Skeletal muscle tissue (tissue), 4 donors: ENCODE data around the gene DNMT3B. TPM values are rescaled to one million over a fixed set of nuclear protein-coding genes. Genes with fewer than 3 reads are reported as not detected.

Experiments
- H3K27ac ChIP-seq: one replicate; pipeline ENCODE4 v1.7.0; 2013; ENCODE audit warnings: mild to moderate bottlenecking, low read depth, low read length, inconsistent platforms
- H3K27me3 ChIP-seq, 3 donors: one replicate each; pipeline ENCODE4 v1.7.0; 2013; ENCODE audit warnings: low read length in 3 of 3; ENCODE audit not compliant: control insufficient read depth in 3 of 3, insufficient read depth in 3 of 3
- H3K36me3 ChIP-seq, 3 donors: one replicate each; pipeline ENCODE4 v1.7.0; 2013; ENCODE audit warnings: low read length in 3 of 3; ENCODE audit not compliant: control insufficient read depth in 3 of 3, insufficient read depth in 3 of 3
- H3K4me1 ChIP-seq, 3 donors: one replicate each; pipeline ENCODE4 v1.7.0; 2013; ENCODE audit warnings: low read length in 3 of 3, mild to moderate bottlenecking in 3 of 3; ENCODE audit not compliant: control insufficient read depth in 3 of 3, insufficient read depth in 3 of 3
- H3K4me3 ChIP-seq, 3 donors: one replicate each; pipeline ENCODE4 v1.7.0; 2013; ENCODE audit warnings: low read length in 3 of 3
- H3K9ac ChIP-seq, 3 donors: one replicate each; pipeline ENCODE4 v1.7.0; 2013; ENCODE audit warnings: low read length in 3 of 3, mild to moderate bottlenecking in 3 of 3, moderate library complexity in 2 of 3, low read depth in 1 of 3
- H3K9me3 ChIP-seq, 3 donors: one replicate each; pipeline ENCODE4 v1.7.0; 2013; ENCODE audit warnings: low read length in 3 of 3; ENCODE audit not compliant: control insufficient read depth in 3 of 3
- total RNA-seq: library from RNA; depleted of rRNA; stranded (reverse); fragments of >200 nt; gene quantifications from one replicate; pipeline ENCODE4 v1.2.3, GENCODE V29; 2014
- donor health status: Osteomylitis.

Gene DNMT3B
- total RNA-seq, 1 donor from 2014 or later: 2.1 TPM

DNA sequence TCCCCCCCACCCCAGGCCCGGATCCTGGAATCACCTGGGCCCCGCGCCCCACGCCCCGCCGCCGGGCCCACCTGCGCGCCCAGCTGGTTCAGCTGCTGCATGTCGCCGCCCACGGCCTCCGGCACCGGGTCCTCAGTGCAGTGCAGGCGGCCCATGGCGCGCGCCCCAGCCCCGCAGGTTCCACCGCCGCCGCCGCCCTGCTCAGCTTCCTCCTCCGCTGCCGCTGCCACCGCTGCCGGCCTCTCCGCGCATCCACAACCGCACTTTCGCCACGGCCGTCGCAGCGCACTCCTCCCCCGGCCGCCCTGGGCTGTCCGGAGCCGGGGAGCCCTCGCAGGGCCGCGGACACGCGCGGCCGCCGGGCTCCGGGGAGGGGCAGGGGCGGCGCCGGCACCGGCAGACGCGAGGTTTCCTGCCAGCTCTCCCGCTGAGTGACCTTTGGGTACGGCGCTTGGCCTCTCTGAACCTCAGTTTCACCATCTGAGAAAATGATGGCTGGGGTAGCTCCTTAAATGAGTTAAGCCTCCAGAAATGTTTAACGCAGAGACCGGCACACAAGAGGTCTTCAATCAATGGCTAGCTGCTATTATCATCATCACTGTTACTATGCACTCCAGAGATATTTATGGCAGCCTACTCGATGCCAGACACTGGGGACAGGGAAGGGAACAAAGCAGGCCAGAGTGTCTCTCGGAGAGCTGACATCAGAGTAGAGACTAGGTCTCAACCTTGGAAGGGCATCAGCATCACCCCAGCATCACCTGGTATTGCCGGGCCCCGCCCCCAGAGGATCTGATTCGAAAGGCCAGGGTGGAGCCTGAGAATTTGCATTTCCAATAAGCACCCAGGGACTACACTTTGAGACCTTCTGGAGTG lies 18.7 kb upstream of the DNMT3B start, which contains the start of gene COMMD7:
TSS of gene COMMD7 (minus strand) at position 231 of the 876 bp plus-strand sequence. CDS start at position 155, 76 bp downstream.
- no peaks in the 10 kb centered on the region for H3K9me3 ChIP-seq
- H3K9ac ChIP-seq: peak within 1 kb of the TSS; percentile 89 to 95 (median 91)
- H3K36me3 ChIP-seq: no peaks in the 10 kb centered on the region
- H3K27ac ChIP-seq: peak within 1 kb of the TSS; percentile 77
- H3K4me1 ChIP-seq: peaks cover 11 to 15% (median 11%) of the 10 kb centered on the region in 3 donors
- no peaks in the 10 kb centered on the region for H3K27me3 ChIP-seq
- H3K4me3 ChIP-seq: peak within 1 kb of the TSS; percentile 76 to 88 (median 86)

DNA sequence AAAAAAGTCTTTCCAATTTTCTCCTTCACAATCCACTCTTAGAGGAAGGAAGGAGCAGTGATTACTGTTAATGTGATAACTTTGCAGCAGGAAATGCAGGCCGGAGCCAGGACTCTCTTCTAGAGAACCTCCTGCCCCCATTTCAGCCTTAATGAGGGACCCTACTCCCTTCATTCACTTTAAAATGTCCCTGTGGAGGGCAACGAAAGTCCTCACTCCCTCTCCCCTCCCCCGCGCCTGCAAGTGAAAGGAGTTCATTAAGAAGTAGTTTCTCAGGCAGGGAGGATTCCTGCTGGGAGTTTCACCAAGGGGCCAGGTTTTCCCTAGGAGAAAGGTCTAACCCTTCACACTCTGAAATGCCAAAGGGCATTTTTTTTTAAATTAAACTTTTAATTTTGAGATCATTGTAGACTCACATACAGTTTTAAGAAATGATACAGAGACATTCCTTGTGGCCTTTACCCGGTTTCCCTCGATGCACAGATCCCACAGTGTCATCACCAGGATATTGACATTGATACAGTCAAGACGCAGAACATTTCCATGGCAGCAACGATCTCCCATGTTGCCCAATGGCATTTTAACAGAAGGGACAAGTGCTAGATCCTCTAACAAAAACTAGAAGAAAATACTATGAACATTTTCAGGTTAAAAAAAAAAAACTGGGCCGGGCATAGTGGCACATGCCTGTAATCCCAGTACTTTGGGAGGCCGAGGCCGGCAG lies 12.1 kb upstream of the DNMT3B start:
- no peaks in the 10 kb centered on the region for H3K9me3 ChIP-seq
- no peaks in the 10 kb centered on the region for H3K27me3 ChIP-seq
- no peak overlapping the region for H3K9ac ChIP-seq
- H3K4me1 ChIP-seq: no peaks in the 10 kb centered on the region
- no peak overlapping the region for H3K27ac ChIP-seq
- no peaks in the 10 kb centered on the region for H3K36me3 ChIP-seq
- no peak overlapping the region for H3K4me3 ChIP-seq

DNA sequence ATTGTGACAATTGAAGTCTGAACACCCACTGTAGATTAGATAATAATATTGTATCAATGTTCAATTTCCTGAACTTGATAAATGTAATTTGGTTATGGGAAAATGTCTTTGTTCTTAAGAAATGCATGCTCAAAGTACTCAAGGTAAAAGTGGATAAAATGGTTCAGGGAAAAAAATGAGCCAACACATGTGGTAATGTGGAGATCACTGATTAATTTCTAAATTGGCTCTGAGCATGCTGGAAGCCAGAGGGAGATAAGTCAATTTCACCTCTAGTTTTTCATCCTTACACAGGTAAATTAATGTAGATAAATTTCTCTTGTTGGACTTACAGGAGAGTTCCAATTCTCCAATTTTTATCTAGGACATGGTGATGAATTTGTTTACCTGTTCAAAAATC lies 10.9 kb upstream of the DNMT3B start:
- Histone ChIP-seq H3K27ac (no peak overlapping the region), H3K9me3 (no peaks in the 10 kb centered on the region), H3K4me1 (no peaks in the 10 kb centered on the region), H3K4me3 (no peak overlapping the region), H3K9ac (no peak overlapping the region), H3K36me3 (no peaks in the 10 kb centered on the region), H3K27me3 (no peaks in the 10 kb centered on the region)

DNA sequence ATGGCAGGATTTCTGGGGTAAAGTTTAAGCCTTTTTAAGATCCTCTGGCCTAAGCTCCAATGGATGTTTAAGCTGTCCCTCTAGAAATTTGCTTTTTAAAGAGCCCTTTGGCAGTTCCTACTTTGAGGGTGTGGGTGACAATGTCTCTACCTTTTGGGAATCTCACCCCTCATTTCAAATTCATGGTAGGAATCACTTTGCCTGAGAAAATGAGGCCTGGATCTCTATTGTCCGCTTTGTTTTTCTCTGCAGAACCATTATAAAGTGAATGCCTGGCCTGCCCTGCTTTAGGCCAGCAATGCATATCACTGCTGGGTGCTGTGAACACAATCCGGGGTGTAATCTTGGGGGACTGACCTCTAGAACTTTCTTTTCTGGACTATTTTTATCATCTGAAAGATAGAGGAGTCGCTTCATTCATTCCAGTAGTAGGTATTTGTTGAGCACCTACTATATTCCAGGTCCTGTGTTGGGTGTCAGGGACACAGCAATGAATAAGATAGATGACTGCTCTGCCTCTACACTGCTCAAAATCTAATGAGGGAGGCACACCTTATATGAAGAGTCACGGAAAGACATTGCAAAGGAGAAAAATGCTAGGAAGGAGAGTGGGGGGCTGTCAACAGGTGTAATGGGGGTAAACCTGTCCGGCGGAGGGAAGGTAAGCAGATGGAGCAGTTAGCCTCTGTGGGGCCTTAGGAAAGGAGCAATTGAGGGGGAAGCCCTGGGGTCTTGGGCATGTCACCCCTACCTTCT lies 10.3 kb upstream of the DNMT3B start:
- Histone ChIP-seq H3K4me3 (no peak overlapping the region), H3K9ac (no peak overlapping the region), H3K9me3 (no peaks in the 10 kb centered on the region), H3K4me1 (no peaks in the 10 kb centered on the region), H3K27ac (no peak overlapping the region), H3K36me3 (no peaks in the 10 kb centered on the region), H3K27me3 (no peaks in the 10 kb centered on the region)

DNA sequence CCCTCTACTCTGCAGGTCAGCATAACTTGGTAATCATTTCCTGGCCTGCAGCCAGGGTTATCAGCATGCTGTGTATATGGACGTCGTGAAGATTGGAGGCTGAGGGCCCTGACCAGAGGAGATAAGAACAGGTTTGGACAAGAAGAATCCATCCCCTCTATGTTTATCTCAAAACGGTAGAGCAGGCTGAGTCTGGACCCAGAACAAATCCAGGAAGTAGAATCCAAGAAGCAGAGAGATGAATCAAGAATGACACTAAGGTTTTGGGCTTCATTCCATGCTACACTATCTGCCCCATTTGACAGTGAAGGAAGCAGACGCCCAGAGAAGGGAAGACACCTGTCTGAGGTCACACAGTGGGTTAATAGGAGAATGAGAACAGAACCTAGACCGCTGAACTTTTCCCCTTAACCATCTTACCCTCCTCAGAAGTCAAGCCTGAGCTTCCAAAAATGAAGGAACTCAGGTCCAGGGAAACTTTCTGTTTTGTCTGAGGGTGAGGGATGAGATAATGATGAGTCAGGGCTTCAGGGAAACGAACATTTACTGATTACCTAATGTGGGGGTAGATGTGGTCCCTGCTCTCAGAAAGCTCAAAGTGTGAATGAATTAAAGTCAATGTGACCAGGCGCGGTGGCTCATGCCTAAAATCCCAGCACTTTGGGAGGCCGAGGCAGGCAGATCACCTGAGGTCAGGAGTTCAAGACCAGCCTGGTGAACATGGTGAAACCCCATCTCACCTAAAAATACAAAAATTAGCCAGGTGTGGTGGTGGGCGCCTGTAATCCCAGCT lies 9.5 kb upstream of the DNMT3B start:
- no peaks in the 10 kb centered on the region for H3K27me3 ChIP-seq
- H3K9ac ChIP-seq: no peak overlapping the region
- H3K27ac ChIP-seq: no peak overlapping the region

DNA sequence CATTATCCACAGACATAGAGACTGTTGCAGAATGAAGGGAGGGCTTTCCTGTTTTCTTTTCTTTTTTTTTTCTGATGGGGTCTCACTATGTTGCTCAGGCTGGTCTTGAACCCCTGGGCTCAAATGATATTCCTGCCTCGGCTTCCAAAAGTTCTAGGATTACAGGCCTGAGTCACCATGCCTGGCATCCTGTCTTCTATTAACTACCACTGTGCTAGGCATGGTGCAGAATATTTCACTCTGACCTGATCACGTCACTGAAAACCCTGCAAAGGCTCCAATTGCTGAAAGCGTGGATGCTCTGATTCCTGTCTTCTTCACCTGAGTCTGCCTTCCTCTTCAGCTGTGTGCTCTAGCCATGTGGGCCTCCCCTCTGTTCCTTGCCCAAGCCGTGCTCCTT lies 8.5 kb upstream of the DNMT3B start:
- no peak overlapping the region for H3K27ac ChIP-seq
- H3K9me3 ChIP-seq: no peaks in the 10 kb centered on the region
- no peak overlapping the region for H3K4me3 ChIP-seq
- no peaks in the 10 kb centered on the region for H3K36me3 ChIP-seq
- H3K9ac ChIP-seq: no peak overlapping the region
- no peaks in the 10 kb centered on the region for H3K4me1 ChIP-seq
- H3K27me3 ChIP-seq: no peaks in the 10 kb centered on the region

More for the DNA sequence above, 9.5 kb upstream of the DNMT3B start:
- H3K4me3 ChIP-seq: no peak overlapping the region
- H3K4me1 ChIP-seq: no peaks in the 10 kb centered on the region
- H3K9me3 ChIP-seq: no peaks in the 10 kb centered on the region
- H3K36me3 ChIP-seq: no peaks in the 10 kb centered on the region

DNA sequence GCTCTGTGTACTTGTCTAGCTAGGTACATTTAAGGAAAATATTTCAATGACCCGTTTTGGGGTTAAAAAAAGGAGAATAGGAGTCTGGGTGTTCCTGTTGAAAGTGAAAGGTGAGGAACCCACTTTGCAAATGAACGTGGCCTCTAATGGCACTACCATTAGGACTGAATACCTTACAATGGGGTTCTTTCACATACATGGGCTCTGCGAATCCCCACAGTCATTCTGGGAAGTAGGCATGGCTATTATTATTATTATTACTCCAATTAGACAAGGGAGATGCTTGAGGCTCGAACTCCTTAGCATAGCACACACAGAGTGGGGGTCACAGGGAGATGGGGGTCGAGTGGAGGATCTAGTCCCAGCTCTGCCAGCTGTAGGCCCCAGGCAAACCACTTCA lies 6.0 kb upstream of the DNMT3B start:
- Histone ChIP-seq H3K4me3 (no peak overlapping the region), H3K27ac (no peak overlapping the region), H3K36me3 (no peaks in the 10 kb centered on the region), H3K4me1 (no peaks in the 10 kb centered on the region), H3K27me3 (no peaks in the 10 kb centered on the region), H3K9ac (no peak overlapping the region), H3K9me3 (no peaks in the 10 kb centered on the region)

DNA sequence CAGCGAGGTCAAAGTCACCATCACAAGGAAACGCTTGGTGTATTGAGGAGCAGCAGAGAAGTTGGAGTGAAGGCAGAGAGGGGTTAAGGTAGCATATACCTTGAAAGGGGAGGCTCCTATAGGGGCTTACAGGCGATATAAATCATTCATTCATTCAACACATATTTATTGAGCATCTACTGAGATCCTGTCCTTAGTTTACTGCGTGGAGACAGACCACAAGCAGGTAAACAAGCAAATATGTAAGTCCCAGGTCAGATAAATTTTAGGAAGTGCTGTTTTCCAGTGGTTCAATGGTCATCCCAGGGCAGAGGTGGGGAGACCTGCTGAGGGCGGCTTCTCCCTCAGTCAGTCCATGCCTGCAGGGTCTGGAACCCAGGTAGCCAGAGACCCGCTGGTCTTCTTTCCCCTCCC lies 761 bp upstream of the DNMT3B start:
- Histone ChIP-seq H3K4me3 (peak overlapping the region; percentile 52 to 66 (median 56)), H3K27ac (no peak overlapping the region), H3K4me1 (peaks cover 13 to 15% (median 15%) of the 10 kb centered on the region in 3 donors), H3K9me3 (no peaks in the 10 kb centered on the region), H3K36me3 (no peaks in the 10 kb centered on the region), H3K9ac (peak overlapping the region in 1 of 3 donors; percentile 45), H3K27me3 (no peaks in the 10 kb centered on the region)

DNA sequence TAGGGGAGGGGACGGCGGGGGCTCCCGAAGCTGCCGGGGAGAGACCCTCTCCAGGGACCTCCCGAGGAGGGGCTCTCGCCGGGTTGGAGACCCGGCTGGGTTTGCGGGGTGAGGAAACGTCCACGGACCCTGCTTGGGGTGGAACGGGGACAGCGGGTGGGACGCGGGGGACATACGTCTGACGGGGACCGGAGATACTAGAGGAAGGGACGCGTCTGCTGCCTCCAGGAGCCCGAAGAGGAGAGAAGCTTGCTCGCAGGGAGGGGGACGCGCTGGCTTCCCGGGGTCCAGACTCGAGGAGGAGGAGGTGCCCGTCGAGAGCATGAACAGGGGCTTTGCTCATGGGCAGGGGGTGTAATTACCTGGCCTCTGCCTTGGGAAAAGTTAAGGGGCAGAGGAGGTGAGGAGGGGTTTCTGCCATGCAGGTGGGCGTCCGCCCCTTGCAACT lies 593 bp downstream of the DNMT3B start:
- Histone ChIP-seq H3K9ac (peak overlapping the region; percentile 70 to 84 (median 77)), H3K36me3 (no peaks in the 10 kb centered on the region), H3K27me3 (no peaks in the 10 kb centered on the region), H3K4me1 (peaks cover 13 to 15% (median 15%) of the 10 kb centered on the region in 3 donors), H3K27ac (no peak overlapping the region), H3K9me3 (no peaks in the 10 kb centered on the region), H3K4me3 (peak overlapping the region; percentile 82 to 85 (median 82))
